Stimulated activated CD4-positive, alpha-beta T cell treated with anti-CD3 and anti-CD28 coated beads, Interleukin-15, amount 100 ng/mL, for 1 hour (primary cell): ENCODE data around the gene TBXAS1.

Experiments
- DNase-seq, 2 donors: peaks; one replicate each; pipeline ENCODE4 v3.0.0-alpha.2; 2020; ENCODE audit warnings: low read depth in 1 of 2, low spot score in 1 of 2

Gene TBXAS1

GRCh38 chr7:140061607-140061930 is 232.5 kb downstream of the TBXAS1 start:
- no peak for DNase-seq

GRCh38 chr7:140062118-140062527 is 233.1 kb downstream of the TBXAS1 start:
- DNase-seq: peak; percentile 16 to 31

- DNase-seq: peak; percentile 73 to 76
Measured at GRCh38 chr7:140062528-140063299, 233.7 kb downstream of the TBXAS1 start, which contains the start of gene PARP12. Gene PARP12, minus strand, starts transcription at chr7:140062951. Its CDS starts 104 bp downstream, at chr7:140062847.

GRCh38 chr7:140067052-140067451 is 238.0 kb downstream of the TBXAS1 start:
- DNase-seq: no peak

- no peak for DNase-seq
Measured at GRCh38 chr7:140068033-140068432, 239.0 kb downstream of the TBXAS1 start.

- DNase-seq: no peak
Measured at GRCh38 chr7:140069298-140069949, 240.4 kb downstream of the TBXAS1 start.
